Measurements from ENCODE around the gene CDC42BPB.

DNA sequence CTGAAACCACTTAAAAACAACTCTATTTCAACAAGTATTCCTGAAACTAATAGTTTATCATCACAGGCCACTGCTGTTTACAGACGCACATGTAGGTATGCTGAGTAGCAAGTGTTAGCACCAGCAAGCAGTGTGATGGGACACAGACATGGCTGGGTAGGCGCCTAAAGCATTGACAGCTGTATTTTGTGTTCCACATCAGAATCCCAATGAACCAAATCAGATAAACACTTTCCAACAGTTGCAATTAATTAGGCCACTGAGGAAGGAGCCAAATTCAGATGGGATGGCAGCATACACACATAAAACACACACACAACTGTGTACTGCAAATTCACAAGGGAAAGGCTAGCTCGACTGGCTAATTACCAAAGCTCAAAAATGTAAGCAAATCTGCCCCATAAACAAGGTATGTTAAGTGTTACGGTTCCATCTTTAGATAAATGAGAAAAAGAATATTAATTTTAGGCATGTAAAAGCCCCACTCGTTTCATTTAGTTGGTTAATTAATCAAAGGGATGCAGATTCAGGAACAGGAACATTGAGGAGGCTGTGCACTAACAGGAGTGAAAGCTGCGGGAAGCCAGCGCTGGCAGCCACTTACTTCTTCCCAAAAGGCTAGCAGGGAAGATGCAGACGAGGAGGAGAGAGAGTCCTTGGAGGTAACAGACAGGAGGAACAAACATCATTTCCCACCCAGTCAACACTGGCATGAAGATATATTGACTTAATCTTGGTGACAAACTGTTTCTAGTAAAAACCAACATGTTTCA is 101.5 kb downstream of the CDC42BPB start:
- TF ChIP-seq, protein P1, sequence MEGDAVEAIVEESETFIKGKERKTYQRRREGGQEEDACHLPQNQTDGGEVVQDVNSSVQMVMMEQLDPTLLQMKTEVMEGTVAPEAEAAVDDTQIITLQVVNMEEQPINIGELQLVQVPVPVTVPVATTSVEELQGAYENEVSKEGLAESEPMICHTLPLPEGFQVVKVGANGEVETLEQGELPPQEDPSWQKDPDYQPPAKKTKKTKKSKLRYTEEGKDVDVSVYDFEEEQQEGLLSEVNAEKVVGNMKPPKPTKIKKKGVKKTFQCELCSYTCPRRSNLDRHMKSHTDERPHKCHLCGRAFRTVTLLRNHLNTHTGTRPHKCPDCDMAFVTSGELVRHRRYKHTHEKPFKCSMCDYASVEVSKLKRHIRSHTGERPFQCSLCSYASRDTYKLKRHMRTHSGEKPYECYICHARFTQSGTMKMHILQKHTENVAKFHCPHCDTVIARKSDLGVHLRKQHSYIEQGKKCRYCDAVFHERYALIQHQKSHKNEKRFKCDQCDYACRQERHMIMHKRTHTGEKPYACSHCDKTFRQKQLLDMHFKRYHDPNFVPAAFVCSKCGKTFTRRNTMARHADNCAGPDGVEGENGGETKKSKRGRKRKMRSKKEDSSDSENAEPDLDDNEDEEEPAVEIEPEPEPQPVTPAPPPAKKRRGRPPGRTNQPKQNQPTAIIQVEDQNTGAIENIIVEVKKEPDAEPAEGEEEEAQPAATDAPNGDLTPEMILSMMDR (IDR thresholded peaks at IDR 0.05 in 4 of 5, conservative IDR thresholded peaks at IDR 0.05 in 1 of 5): no peak
- no peak for TF ChIP-seq POLR2A (IDR thresholded peaks at IDR 0.05)

Measured in gastrocnemius medialis (tissue), 4 donors.